H9 (cell line): Measurements from ENCODE around the gene MELK. TPM values are rescaled to one million over a fixed set of nuclear protein-coding genes. Genes with fewer than 3 reads are reported as not detected.

Experiments used
- DNase-seq: peaks from one replicate; pipeline ENCODE4 v3.0.0-alpha.2; 2017
- H2AFZ ChIP-seq: one replicate; pipeline ENCODE4 v1.6.1; 2013; ENCODE audit warnings: mild to moderate bottlenecking, low read length, control low read depth, moderate library complexity
- H2AK5ac ChIP-seq: 2 replicates; pipeline ENCODE4 v1.6.1; 2013; ENCODE audit warnings: low read length, control low read depth, mixed read lengths; ENCODE audit not compliant: insufficient read length
- H2BK120ac ChIP-seq: one replicate; pipeline ENCODE4 v1.6.1; 2013; ENCODE audit warnings: low read depth, mild to moderate bottlenecking, low read length, control low read depth, inconsistent platforms; ENCODE audit not compliant: poor library complexity, severe bottlenecking
- H2BK12ac ChIP-seq: 2 replicates; pipeline ENCODE4 v1.6.1; 2013; ENCODE audit warnings: low read length, control low read depth, mixed read lengths, low read depth; ENCODE audit not compliant: insufficient read length
- H2BK15ac ChIP-seq: 2 replicates; pipeline ENCODE4 v1.6.1; 2013; ENCODE audit warnings: low read depth, low read length, control low read depth
- H2BK20ac ChIP-seq: one replicate; pipeline ENCODE4 v1.6.1; 2013; ENCODE audit warnings: low read depth, mild to moderate bottlenecking, low read length, control low read depth, inconsistent platforms; ENCODE audit not compliant: poor library complexity, severe bottlenecking
- H2BK5ac ChIP-seq: 2 replicates; pipeline ENCODE4 v1.6.1; 2013; ENCODE audit warnings: low read length, control low read depth, mixed read lengths; ENCODE audit not compliant: insufficient read length
- H3K14ac ChIP-seq: 2 replicates; pipeline ENCODE4 v1.6.1; 2013; ENCODE audit warnings: low read length, control low read depth; ENCODE audit not compliant: insufficient read depth
- H3K18ac ChIP-seq: 2 replicates; pipeline ENCODE4 v1.6.1; 2013; ENCODE audit warnings: low read depth, mild to moderate bottlenecking, mixed read lengths, low read length, control low read depth; ENCODE audit not compliant: insufficient read length
- H3K23ac ChIP-seq: 2 replicates; pipeline ENCODE4 v1.6.1; 2013; ENCODE audit warnings: low read length, control low read depth, mixed read lengths, low read depth; ENCODE audit not compliant: insufficient read length
- H3K23me2 ChIP-seq: 2 replicates; pipeline ENCODE4 v1.6.1; 2013; ENCODE audit warnings: low read depth, mild to moderate bottlenecking, mixed read lengths, low read length, control low read depth; ENCODE audit not compliant: insufficient read length, poor library complexity, severe bottlenecking
- H3K27ac ChIP-seq: 2 replicates; pipeline ENCODE4 v1.5.1; 2013; ENCODE audit warnings: low read length, control low read depth, mixed read lengths, low read depth; ENCODE audit not compliant: insufficient read length
- H3K27me3 ChIP-seq: 2 replicates; pipeline ENCODE4 v1.6.1; 2013; ENCODE audit warnings: low read length, control low read depth, inconsistent platforms; ENCODE audit not compliant: insufficient read depth
- H3K4ac ChIP-seq: 2 replicates; pipeline ENCODE4 v1.6.1; 2013; ENCODE audit warnings: low read depth, mild to moderate bottlenecking, control low read depth, inconsistent platforms, low read length, moderate library complexity
- H3K4me1 ChIP-seq: 2 replicates; pipeline ENCODE4 v1.6.1; 2013; ENCODE audit warnings: low read length, control low read depth, inconsistent platforms; ENCODE audit not compliant: insufficient read depth
- H3K4me2 ChIP-seq: 2 replicates; pipeline ENCODE4 v1.6.1; 2013; ENCODE audit warnings: low read length, control low read depth, mixed read lengths; ENCODE audit not compliant: insufficient read length, insufficient read depth
- H3K56ac ChIP-seq: 2 replicates; pipeline ENCODE4 v1.6.1; 2013; ENCODE audit warnings: low read depth, mild to moderate bottlenecking, mixed read lengths, low read length, control low read depth; ENCODE audit not compliant: insufficient read length
- H3K79me1 ChIP-seq: 2 replicates; pipeline ENCODE4 v1.6.1; 2013; ENCODE audit warnings: low read depth, mild to moderate bottlenecking, moderate library complexity, low read length, control low read depth, inconsistent platforms; ENCODE audit not compliant: insufficient read depth, poor library complexity, severe bottlenecking
- H3K79me2 ChIP-seq: 2 replicates; pipeline ENCODE4 v1.6.1; 2013; ENCODE audit warnings: low read length, control low read depth, inconsistent platforms; ENCODE audit not compliant: insufficient read depth
- H3K9ac ChIP-seq: 2 replicates; pipeline ENCODE4 v1.6.1; 2013; ENCODE audit warnings: low read length, control low read depth, mixed read lengths; ENCODE audit not compliant: insufficient read length; ENCODE audit errors: extremely low read depth
- H3K9me3 ChIP-seq: one replicate; pipeline ENCODE4 v1.6.1; 2013; ENCODE audit warnings: low read depth, low read length, inconsistent platforms; ENCODE audit not compliant: control insufficient read depth
- H3T11ph ChIP-seq: one replicate; pipeline ENCODE4 v1.6.1; 2013; ENCODE audit warnings: mild to moderate bottlenecking, low read length, control low read depth, inconsistent platforms
- H4K20me1 ChIP-seq: one replicate; pipeline ENCODE4 v1.6.1; 2013; ENCODE audit not compliant: control insufficient read depth, insufficient read length, insufficient read depth
- H4K5ac ChIP-seq: 2 replicates; pipeline ENCODE4 v1.6.1; 2013; ENCODE audit warnings: low read depth, mild to moderate bottlenecking, mixed read lengths, low read length, control low read depth; ENCODE audit not compliant: insufficient read length
- H4K8ac ChIP-seq: replicated peaks from 2 replicates; pipeline ENCODE4 v1.6.1; 2013; ENCODE audit warnings: low read length, control low read depth, mixed read lengths, low read depth; ENCODE audit not compliant: insufficient read length
- H4K91ac ChIP-seq: 2 replicates; pipeline ENCODE4 v1.6.1; 2013; ENCODE audit warnings: low read depth, mild to moderate bottlenecking, moderate library complexity, mixed read lengths, low read length, control low read depth; ENCODE audit not compliant: insufficient read length
- H3K27ac Mint-ChIP-seq, 3 experiments: 2 replicates in 2 of 3; 3 replicates in 1 of 3; pipeline ENCODE4 v1.8.0; 2020 to 2021; ENCODE audit warnings: mixed read lengths in 3 of 3, mild to moderate bottlenecking in 1 of 3, moderate library complexity in 1 of 3
- H3K27me3 Mint-ChIP-seq: 2 replicates; pipeline ENCODE4 v1.8.0; 2021; ENCODE audit warnings: low read depth, mild to moderate bottlenecking, moderate library complexity, mixed read lengths
- H3K36me3 Mint-ChIP-seq, 3 experiments: 2 replicates in 2 of 3; 3 replicates in 1 of 3; pipeline ENCODE4 v1.8.0; 2020 to 2021; ENCODE audit warnings: low read depth in 3 of 3, mixed read lengths in 3 of 3; ENCODE audit not compliant: insufficient read depth in 1 of 3
- H3K4me1 Mint-ChIP-seq, 2 experiments: 2 replicates each; pipeline ENCODE4 v1.8.0; 2020; ENCODE audit warnings: mixed read lengths in 2 of 2
- H3K4me3 Mint-ChIP-seq, 2 experiments: 2 replicates in 1 of 2; 3 replicates in 1 of 2; pipeline ENCODE4 v1.8.0; 2020 to 2021; ENCODE audit warnings: mild to moderate bottlenecking in 2 of 2, mixed read lengths in 2 of 2, moderate library complexity in 1 of 2
- H3K9me3 Mint-ChIP-seq, 2 experiments: 2 replicates in 1 of 2; 3 replicates in 1 of 2; pipeline ENCODE4 v1.8.0; 2020; ENCODE audit warnings: mild to moderate bottlenecking in 2 of 2, mixed read lengths in 2 of 2, moderate library complexity in 1 of 2
- WGBS: extraction: QIAGEN DNeasy Blood & Tissue Kit; methylation state at CpG from one replicate; pipeline ENCODE4 v1.1.7; 2013; ENCODE audit warnings: missing lambda C conversion rate, low lambda C conversion rate, mixed read lengths; ENCODE audit not compliant: insufficient read length; ENCODE audit errors: extremely low coverage; 5-methylcytosine and 5-hydroxymethylcytosine counted together
- total RNA-seq: library from RNA; stranded (reverse); gene quantifications from 2 replicates; pipeline ENCODE4 v1.2.1, GENCODE V29; 2021
- TF ChIP-seq, protein P1 (sequence below): fragments of 200-600 bp; sonication (generic); conservative IDR thresholded peaks from 3 replicates; pipeline ENCODE4 v1.8.0; 2021; ENCODE audit warnings: antibody characterized with exemption, mild to moderate bottlenecking

Gene MELK
- total RNA-seq, 1 experiment from 2014 or later: 43.6 TPM

DNA sequence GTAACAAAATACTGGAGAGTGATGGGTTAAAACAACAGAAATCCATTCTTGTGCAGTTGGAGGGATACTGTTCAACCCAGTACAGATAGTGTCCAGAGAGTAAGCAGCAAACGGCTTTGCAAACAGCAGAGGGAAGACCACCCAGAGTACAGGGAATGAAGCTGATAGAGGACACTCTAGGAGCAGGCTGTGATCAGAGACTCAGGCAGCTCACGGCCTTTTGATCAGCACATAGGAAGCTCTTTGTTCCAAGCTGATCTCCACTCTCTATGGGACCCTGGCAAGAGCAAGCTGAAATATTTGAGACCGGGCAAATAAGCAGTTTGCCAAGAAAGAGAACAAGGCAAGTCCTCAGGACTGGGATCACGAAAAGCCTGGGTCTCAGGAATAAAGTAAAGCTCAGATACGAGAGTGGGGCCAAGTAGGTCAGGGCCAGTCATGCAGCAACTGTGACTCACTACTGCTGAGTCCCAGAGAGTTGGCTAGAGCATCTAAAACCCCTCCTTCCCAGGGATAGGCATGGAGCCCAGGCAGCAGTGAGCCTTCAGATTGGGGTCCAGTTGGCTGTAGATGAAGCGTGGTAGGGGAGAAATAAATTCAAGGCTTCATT, 52.4 kb downstream of the MELK start:
- Mint-ChIP-seq H3K36me3 (peaks cover 7 to 31% (median 23%) of the 10 kb centered on the region in 3 experiments; a peak in 6 of 7 replicates), H3K4me3 (no peak overlapping the region), H3K27ac (peak overlapping the region; percentile 66 to 86 (median 76); a peak in 6 of 7 replicates), H3K27me3 (no peaks in the 10 kb centered on the region), H3K4me1 (no peaks in the 10 kb centered on the region), H3K9me3 (no peaks in the 10 kb centered on the region)
- no peak overlapping the region for H2BK120ac ChIP-seq
- H3K9me3 ChIP-seq: no peaks in the 10 kb centered on the region
- H3K4ac ChIP-seq: no peak overlapping the region
- H2BK12ac ChIP-seq: no peak overlapping the region
- H3K79me1 ChIP-seq: no peaks in the 10 kb centered on the region
- H3K14ac ChIP-seq: no peak overlapping the region
- H3K4me2 ChIP-seq: no peak overlapping the region
- no peaks in the 10 kb centered on the region for H4K20me1 ChIP-seq
- no peak overlapping the region for H2BK5ac ChIP-seq
- no peak overlapping the region for H2AK5ac ChIP-seq
- no peak overlapping the region for H3K9ac ChIP-seq
- no peaks in the 10 kb centered on the region for H3K23me2 ChIP-seq
- H4K5ac ChIP-seq: no peak overlapping the region
- H3K27me3 ChIP-seq: no peaks in the 10 kb centered on the region
- H4K8ac ChIP-seq: peak overlapping the region; percentile 84
- H3K79me2 ChIP-seq: no peaks in the 10 kb centered on the region; the same call in 1 of the 2 replicates
- no peak for DNase-seq
- H3K4me1 ChIP-seq: no peaks in the 10 kb centered on the region
- no peak overlapping the region for H3T11ph ChIP-seq
- 0 out of 2 replicates have a peak overlapping the region, but pooled peaks have one; percentile 68 for H2BK15ac ChIP-seq
- no peak overlapping the region for H3K56ac ChIP-seq
- no peak overlapping the region for H3K23ac ChIP-seq
- no peak overlapping the region for H3K27ac ChIP-seq
- no CpG with 5 or more reads among the region's 6 CpGs for WGBS
- H2BK20ac ChIP-seq: no peak overlapping the region
- TF ChIP-seq, protein P1, sequence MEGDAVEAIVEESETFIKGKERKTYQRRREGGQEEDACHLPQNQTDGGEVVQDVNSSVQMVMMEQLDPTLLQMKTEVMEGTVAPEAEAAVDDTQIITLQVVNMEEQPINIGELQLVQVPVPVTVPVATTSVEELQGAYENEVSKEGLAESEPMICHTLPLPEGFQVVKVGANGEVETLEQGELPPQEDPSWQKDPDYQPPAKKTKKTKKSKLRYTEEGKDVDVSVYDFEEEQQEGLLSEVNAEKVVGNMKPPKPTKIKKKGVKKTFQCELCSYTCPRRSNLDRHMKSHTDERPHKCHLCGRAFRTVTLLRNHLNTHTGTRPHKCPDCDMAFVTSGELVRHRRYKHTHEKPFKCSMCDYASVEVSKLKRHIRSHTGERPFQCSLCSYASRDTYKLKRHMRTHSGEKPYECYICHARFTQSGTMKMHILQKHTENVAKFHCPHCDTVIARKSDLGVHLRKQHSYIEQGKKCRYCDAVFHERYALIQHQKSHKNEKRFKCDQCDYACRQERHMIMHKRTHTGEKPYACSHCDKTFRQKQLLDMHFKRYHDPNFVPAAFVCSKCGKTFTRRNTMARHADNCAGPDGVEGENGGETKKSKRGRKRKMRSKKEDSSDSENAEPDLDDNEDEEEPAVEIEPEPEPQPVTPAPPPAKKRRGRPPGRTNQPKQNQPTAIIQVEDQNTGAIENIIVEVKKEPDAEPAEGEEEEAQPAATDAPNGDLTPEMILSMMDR: no peak
- H3K18ac ChIP-seq: no peak overlapping the region
- H2AFZ ChIP-seq: no peak overlapping the region
- H4K91ac ChIP-seq: no peak overlapping the region
